WTC11 (cell line): Measurements from ENCODE around the gene TES. TPM values are rescaled to one million over a fixed set of nuclear protein-coding genes. Genes with fewer than 3 reads are reported as not detected.

Experiments used
- ATAC-seq: fragments of 200-7000 bp; cut with Tn5 transposase; 2 replicates; pipeline ENCODE4 v1.10.0; 2021; ENCODE audit warnings: mild to moderate bottlenecking, moderate library complexity
- CTCF ChIA-PET: fragments of 300-600 bp; sonication (Branson Sonifier 250); formaldehyde crosslinking; loops from one replicate; lab custom pipeline; 2021; ENCODE audit warnings: antibody characterized with exemption; lab: Charles Lee
- POLR2A ChIA-PET: fragments of 350-600 bp; sonication (Branson Sonifier 250); formaldehyde crosslinking; loops from one replicate; lab custom pipeline; 2021; ENCODE audit warnings: antibody characterized with exemption; lab: Charles Lee
- DNase-seq: peaks from one replicate; pipeline ENCODE4 v3.0.0; 2021; ENCODE audit warnings: low spot score
- H3K27ac Mint-ChIP-seq: 2 replicates; pipeline ENCODE4 v1.8.0; 2021; ENCODE audit warnings: mixed read lengths
- H3K27me3 Mint-ChIP-seq: 2 replicates; pipeline ENCODE4 v1.8.0; 2021; ENCODE audit warnings: low read depth, mild to moderate bottlenecking, moderate library complexity, mixed read lengths
- H3K36me3 Mint-ChIP-seq: 2 replicates; pipeline ENCODE4 v1.8.0; 2021; ENCODE audit warnings: mixed read lengths
- H3K4me1 Mint-ChIP-seq: 2 replicates; pipeline ENCODE4 v1.8.0; 2022; ENCODE audit warnings: mixed read lengths
- H3K4me3 Mint-ChIP-seq: 2 replicates; pipeline ENCODE4 v1.8.0; 2021; ENCODE audit warnings: mild to moderate bottlenecking, moderate library complexity, mixed read lengths
- H3K9me3 Mint-ChIP-seq: 2 replicates; pipeline ENCODE4 v1.8.0; 2021; ENCODE audit warnings: mixed read lengths
- CBFB ChIP-seq: sonication (generic); formaldehyde crosslinking; IDR thresholded peaks from 2 replicates; pipeline ENCODE4 v1.8.1; 2022; ENCODE audit warnings: mild to moderate bottlenecking, low read depth, missing genetic modification reagents
- ETV6 ChIP-seq: sonication (generic); formaldehyde crosslinking; IDR thresholded peaks from 2 replicates; pipeline ENCODE4 v1.8.1; 2022; ENCODE audit warnings: mild to moderate bottlenecking, missing genetic modification reagents
- GRHL2 ChIP-seq: fragments of 250-450 bp; sonication (Bioruptor Pico); IDR thresholded peaks from 2 replicates; pipeline ENCODE4 v1.8.0; 2022; ENCODE audit warnings: mild to moderate bottlenecking, moderate library complexity; ENCODE audit not compliant: insufficient replicate concordance, severe bottlenecking
- HMGA2 ChIP-seq: fragments of 250-450 bp; sonication (Bioruptor Pico); IDR thresholded peaks from 2 replicates; pipeline ENCODE4 v1.4.0; 2021; ENCODE audit warnings: mild to moderate bottlenecking, moderate library complexity
- NFATC4 ChIP-seq: fragments of 250-450 bp; sonication (Bioruptor Pico); IDR thresholded peaks from 2 replicates; pipeline ENCODE4 v1.9.0; 2021; ENCODE audit warnings: mild to moderate bottlenecking
- NFE2L1 ChIP-seq: sonication (generic); formaldehyde crosslinking; IDR thresholded peaks from 2 replicates; pipeline ENCODE4 v1.8.1; 2023; ENCODE audit warnings: missing genetic modification reagents
- NR3C1 ChIP-seq: sonication (generic); formaldehyde crosslinking; conservative IDR thresholded peaks from 2 replicates; pipeline ENCODE4 v1.8.1; 2023; ENCODE audit warnings: low read depth, mild to moderate bottlenecking, missing genetic modification reagents
- TCF7 ChIP-seq: sonication (generic); formaldehyde crosslinking; IDR thresholded peaks from 2 replicates; pipeline ENCODE4 v1.8.0; 2022; ENCODE audit warnings: mild to moderate bottlenecking, low read depth, missing genetic modification reagents, moderate library complexity
- ZNF121 ChIP-seq: sonication (generic); formaldehyde crosslinking; IDR thresholded peaks from 2 replicates; pipeline ENCODE4 v1.8.0; 2023; ENCODE audit warnings: missing genetic modification reagents
- ZNF232 ChIP-seq: sonication (generic); formaldehyde crosslinking; IDR thresholded peaks from 2 replicates; pipeline ENCODE4 v1.8.0; 2022; ENCODE audit warnings: mild to moderate bottlenecking, missing genetic modification reagents
- total RNA-seq: library from RNA; stranded (reverse); gene quantifications from 3 replicates; pipeline ENCODE4 v1.2.3, GENCODE V29; 2021
- TF ChIP-seq, protein P1 (sequence below): sonication (generic); formaldehyde crosslinking; IDR thresholded peaks from 2 replicates; pipeline ENCODE4 v1.8.1; 2023; ENCODE audit warnings: mild to moderate bottlenecking, moderate library complexity, missing genetic modification reagents
- TF ChIP-seq, protein P2 (sequence below): sonication (generic); formaldehyde crosslinking; IDR thresholded peaks from 2 replicates; pipeline ENCODE4 v1.8.1; 2022; ENCODE audit warnings: mild to moderate bottlenecking, missing genetic modification reagents, moderate library complexity, borderline replicate concordance
- TF ChIP-seq, protein P3 (sequence below): sonication (generic); formaldehyde crosslinking; IDR thresholded peaks from 2 replicates; pipeline ENCODE4 v1.8.1; 2022; ENCODE audit warnings: low read depth, missing genetic modification reagents, borderline replicate concordance
- TF ChIP-seq, protein P4 (sequence below): sonication (generic); formaldehyde crosslinking; IDR thresholded peaks from 2 replicates; pipeline ENCODE4 v1.8.0; 2022; ENCODE audit warnings: mild to moderate bottlenecking, missing genetic modification reagents
- TF ChIP-seq, protein P5 (sequence below): sonication (generic); formaldehyde crosslinking; IDR thresholded peaks from 2 replicates; pipeline ENCODE4 v1.8.0; 2022; ENCODE audit warnings: mild to moderate bottlenecking, missing genetic modification reagents
- TF ChIP-seq, protein P6 (sequence below): sonication (generic); formaldehyde crosslinking; IDR thresholded peaks from 2 replicates; pipeline ENCODE4 v1.8.0; 2022; ENCODE audit warnings: missing genetic modification reagents

Gene TES
- total RNA-seq, 1 experiment from 2014 or later = 48.5 TPM

DNA sequence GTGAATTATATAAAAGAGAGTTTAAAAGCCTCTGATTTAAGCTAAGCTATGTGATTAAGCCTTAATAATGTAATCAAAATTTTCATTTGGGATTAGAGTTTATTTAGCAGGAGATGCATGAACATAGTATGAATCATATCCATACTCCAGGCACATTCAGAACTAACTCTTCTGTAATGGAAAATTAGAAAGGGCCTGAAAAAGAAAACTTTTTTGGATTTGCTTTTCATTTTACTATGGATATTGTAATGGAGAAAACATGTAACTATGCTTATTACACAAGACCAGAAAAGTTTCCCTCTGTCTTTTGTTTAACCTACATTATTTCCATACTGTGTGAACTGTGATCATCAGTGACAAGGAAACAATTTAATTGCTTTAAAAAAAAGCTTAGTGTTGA, 22.0 kb downstream of the TES start:
- Mint-ChIP-seq H3K4me3 (no peak overlapping the region), H3K4me1 (peaks cover 28% of the 10 kb centered on the region), H3K27me3 (no peaks in the 10 kb centered on the region), H3K9me3 (no peaks in the 10 kb centered on the region)
- no peak for DNase-seq
- TF ChIP-seq ZNF232 (CRISPR knock-in tag) = no peak
- TF ChIP-seq ZNF121 (CRISPR knock-in tag) = no peak
- TF ChIP-seq, protein P1, sequence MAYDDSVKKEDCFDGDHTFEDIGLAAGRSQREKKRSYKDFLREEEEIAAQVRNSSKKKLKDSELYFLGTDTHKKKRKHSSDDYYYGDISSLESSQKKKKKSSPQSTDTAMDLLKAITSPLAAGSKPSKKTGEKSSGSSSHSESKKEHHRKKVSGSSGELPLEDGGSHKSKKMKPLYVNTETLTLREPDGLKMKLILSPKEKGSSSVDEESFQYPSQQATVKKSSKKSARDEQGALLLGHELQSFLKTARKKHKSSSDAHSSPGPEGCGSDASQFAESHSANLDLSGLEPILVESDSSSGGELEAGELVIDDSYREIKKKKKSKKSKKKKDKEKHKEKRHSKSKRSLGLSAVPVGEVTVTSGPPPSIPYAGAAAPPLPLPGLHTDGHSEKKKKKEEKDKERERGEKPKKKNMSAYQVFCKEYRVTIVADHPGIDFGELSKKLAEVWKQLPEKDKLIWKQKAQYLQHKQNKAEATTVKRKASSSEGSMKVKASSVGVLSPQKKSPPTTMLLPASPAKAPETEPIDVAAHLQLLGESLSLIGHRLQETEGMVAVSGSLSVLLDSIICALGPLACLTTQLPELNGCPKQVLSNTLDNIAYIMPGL = no peak
- TF ChIP-seq, protein P2, sequence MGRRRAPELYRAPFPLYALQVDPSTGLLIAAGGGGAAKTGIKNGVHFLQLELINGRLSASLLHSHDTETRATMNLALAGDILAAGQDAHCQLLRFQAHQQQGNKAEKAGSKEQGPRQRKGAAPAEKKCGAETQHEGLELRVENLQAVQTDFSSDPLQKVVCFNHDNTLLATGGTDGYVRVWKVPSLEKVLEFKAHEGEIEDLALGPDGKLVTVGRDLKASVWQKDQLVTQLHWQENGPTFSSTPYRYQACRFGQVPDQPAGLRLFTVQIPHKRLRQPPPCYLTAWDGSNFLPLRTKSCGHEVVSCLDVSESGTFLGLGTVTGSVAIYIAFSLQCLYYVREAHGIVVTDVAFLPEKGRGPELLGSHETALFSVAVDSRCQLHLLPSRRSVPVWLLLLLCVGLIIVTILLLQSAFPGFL (CRISPR knock-in tag) = no peak
- no peak for TF ChIP-seq HMGA2
- no peak for TF ChIP-seq CBFB (CRISPR knock-in tag)
- no peak for TF ChIP-seq NFE2L1 (CRISPR knock-in tag)
- no peak for TF ChIP-seq TCF7 (CRISPR knock-in tag)
- TF ChIP-seq GRHL2 (CRISPR knock-in tag) = no peak
- TF ChIP-seq NFATC4 = no peak
- TF ChIP-seq NR3C1 (CRISPR knock-in tag) = no peak
- TF ChIP-seq, all 79 proteins: peak for 0
- no peaks in the 10 kb centered on the region for H3K36me3 Mint-ChIP-seq
- H3K27ac Mint-ChIP-seq = peak overlapping the region; percentile 57
- POLR2A ChIA-PET = no interaction called here
- ATAC-seq = no peak
- CTCF ChIA-PET = interaction anchor here (9.1 kb wide), 1 partner anchor 52 kb away, joined by 100 read pairs; no protein-coding TSS in a partner anchor

DNA sequence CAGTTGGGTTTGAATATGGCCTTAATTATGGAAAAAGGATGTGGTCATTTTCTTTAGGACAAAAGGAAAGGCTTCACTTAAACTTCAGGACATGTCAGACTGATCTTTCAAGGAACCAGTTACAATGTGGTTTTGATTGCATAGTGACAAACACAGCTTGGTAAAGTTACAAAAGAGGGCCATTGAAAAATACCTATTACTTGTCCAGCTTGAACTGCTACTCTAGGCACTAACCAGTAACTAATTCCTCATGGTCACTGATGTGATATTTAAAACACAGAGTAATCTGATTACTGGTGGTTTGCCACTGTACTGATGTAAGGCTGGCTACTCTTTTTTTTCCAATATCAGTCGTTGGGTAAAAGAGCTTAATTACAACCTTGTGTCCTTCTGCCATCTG, 22.6 kb downstream of the TES start:
- ATAC-seq (no peak), DNase-seq (no peak)
- Mint-ChIP-seq H3K36me3 (no peaks in the 10 kb centered on the region), H3K27me3 (no peaks in the 10 kb centered on the region), H3K27ac (no peak overlapping the region), H3K9me3 (no peaks in the 10 kb centered on the region), H3K4me1 (peaks cover 28% of the 10 kb centered on the region), H3K4me3 (no peak overlapping the region)
- TF ChIP-seq, protein P3, sequence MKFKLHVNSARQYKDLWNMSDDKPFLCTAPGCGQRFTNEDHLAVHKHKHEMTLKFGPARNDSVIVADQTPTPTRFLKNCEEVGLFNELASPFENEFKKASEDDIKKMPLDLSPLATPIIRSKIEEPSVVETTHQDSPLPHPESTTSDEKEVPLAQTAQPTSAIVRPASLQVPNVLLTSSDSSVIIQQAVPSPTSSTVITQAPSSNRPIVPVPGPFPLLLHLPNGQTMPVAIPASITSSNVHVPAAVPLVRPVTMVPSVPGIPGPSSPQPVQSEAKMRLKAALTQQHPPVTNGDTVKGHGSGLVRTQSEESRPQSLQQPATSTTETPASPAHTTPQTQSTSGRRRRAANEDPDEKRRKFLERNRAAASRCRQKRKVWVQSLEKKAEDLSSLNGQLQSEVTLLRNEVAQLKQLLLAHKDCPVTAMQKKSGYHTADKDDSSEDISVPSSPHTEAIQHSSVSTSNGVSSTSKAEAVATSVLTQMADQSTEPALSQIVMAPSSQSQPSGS = no peak
- TF ChIP-seq, protein P4, sequence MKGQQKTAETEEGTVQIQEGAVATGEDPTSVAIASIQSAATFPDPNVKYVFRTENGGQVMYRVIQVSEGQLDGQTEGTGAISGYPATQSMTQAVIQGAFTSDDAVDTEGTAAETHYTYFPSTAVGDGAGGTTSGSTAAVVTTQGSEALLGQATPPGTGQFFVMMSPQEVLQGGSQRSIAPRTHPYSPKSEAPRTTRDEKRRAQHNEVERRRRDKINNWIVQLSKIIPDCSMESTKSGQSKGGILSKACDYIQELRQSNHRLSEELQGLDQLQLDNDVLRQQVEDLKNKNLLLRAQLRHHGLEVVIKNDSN (CRISPR knock-in tag) = no peak
- TF ChIP-seq ETV6 (CRISPR knock-in tag) = no peak
- TF ChIP-seq TCF7 (CRISPR knock-in tag) = no peak
- TF ChIP-seq, protein P5, sequence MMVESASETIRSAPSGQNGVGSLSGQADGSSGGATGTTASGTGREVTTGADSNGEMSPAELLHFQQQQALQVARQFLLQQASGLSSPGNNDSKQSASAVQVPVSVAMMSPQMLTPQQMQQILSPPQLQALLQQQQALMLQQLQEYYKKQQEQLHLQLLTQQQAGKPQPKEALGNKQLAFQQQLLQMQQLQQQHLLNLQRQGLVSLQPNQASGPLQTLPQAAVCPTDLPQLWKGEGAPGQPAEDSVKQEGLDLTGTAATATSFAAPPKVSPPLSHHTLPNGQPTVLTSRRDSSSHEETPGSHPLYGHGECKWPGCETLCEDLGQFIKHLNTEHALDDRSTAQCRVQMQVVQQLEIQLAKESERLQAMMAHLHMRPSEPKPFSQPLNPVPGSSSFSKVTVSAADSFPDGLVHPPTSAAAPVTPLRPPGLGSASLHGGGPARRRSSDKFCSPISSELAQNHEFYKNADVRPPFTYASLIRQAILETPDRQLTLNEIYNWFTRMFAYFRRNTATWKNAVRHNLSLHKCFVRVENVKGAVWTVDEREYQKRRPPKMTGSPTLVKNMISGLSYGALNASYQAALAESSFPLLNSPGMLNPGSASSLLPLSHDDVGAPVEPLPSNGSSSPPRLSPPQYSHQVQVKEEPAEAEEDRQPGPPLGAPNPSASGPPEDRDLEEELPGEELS (CRISPR knock-in tag) = no peak
- TF ChIP-seq, protein P6, sequence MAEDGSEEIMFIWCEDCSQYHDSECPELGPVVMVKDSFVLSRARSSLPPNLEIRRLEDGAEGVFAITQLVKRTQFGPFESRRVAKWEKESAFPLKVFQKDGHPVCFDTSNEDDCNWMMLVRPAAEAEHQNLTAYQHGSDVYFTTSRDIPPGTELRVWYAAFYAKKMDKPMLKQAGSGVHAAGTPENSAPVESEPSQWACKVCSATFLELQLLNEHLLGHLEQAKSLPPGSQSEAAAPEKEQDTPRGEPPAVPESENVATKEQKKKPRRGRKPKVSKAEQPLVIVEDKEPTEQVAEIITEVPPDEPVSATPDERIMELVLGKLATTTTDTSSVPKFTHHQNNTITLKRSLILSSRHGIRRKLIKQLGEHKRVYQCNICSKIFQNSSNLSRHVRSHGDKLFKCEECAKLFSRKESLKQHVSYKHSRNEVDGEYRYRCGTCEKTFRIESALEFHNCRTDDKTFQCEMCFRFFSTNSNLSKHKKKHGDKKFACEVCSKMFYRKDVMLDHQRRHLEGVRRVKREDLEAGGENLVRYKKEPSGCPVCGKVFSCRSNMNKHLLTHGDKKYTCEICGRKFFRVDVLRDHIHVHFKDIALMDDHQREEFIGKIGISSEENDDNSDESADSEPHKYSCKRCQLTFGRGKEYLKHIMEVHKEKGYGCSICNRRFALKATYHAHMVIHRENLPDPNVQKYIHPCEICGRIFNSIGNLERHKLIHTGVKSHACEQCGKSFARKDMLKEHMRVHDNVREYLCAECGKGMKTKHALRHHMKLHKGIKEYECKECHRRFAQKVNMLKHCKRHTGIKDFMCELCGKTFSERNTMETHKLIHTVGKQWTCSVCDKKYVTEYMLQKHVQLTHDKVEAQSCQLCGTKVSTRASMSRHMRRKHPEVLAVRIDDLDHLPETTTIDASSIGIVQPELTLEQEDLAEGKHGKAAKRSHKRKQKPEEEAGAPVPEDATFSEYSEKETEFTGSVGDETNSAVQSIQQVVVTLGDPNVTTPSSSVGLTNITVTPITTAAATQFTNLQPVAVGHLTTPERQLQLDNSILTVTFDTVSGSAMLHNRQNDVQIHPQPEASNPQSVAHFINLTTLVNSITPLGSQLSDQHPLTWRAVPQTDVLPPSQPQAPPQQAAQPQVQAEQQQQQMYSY = no peak
- ChIA-PET CTCF (interaction anchor here (9.1 kb wide), 1 partner anchor 53 kb away, joined by 100 read pairs; no protein-coding TSS in a partner anchor), POLR2A (no interaction called here)
